OCI-LY1 (cell line): ENCODE data around the gene CAB39L.

Experiments
- H2AFZ ChIP-seq: fragments of 200-600 bp; sonication (generic), shearing (Covaris generic); 2 replicates; pipeline ENCODE4 v1.6.0; 2014; ENCODE audit warnings: antibody characterized with exemption, mild to moderate bottlenecking, low read length
- H3F3A ChIP-seq: fragments of 200-600 bp; sonication (generic), shearing (Covaris generic); 2 replicates; pipeline ENCODE4 v1.6.0; 2014; ENCODE audit warnings: mild to moderate bottlenecking, antibody characterized with exemption, low read length, moderate library complexity; ENCODE audit not compliant: insufficient read depth
- H3K27ac ChIP-seq: fragments of 200-600 bp; sonication (generic); 2 replicates; pipeline ENCODE4 v1.5.1; 2014; ENCODE audit warnings: low read length, mixed run types, mild to moderate bottlenecking, low read depth; ENCODE audit not compliant: poor library complexity, severe bottlenecking
- H3K27me3 ChIP-seq: fragments of 200-600 bp; sonication (generic); 2 replicates; pipeline ENCODE4 v1.6.0; 2014; ENCODE audit warnings: antibody characterized with exemption, mild to moderate bottlenecking, low read length, moderate library complexity; ENCODE audit not compliant: insufficient read depth
- H3K36me3 ChIP-seq: fragments of 200-600 bp; sonication (generic); 2 replicates; pipeline ENCODE4 v1.6.1; 2014; ENCODE audit warnings: mild to moderate bottlenecking, antibody characterized with exemption, low read length, moderate library complexity, mixed read lengths; ENCODE audit not compliant: insufficient read depth
- H3K4me1 ChIP-seq: fragments of 200-600 bp; sonication (generic); 2 replicates; pipeline ENCODE4 v1.5.1; 2014; ENCODE audit warnings: mild to moderate bottlenecking, low read length, moderate library complexity; ENCODE audit not compliant: insufficient read depth, severe bottlenecking
- H3K4me2 ChIP-seq: fragments of 200-600 bp; sonication (generic), shearing (Covaris generic); 2 replicates; pipeline ENCODE4 v1.6.1; 2014; ENCODE audit warnings: low read length
- H3K4me3 ChIP-seq: fragments of 200-600 bp; sonication (generic); 2 replicates; pipeline ENCODE4 v1.5.1; 2014; ENCODE audit warnings: low read length, low read depth, mild to moderate bottlenecking, mixed read lengths; ENCODE audit not compliant: poor library complexity, severe bottlenecking
- H3K79me2 ChIP-seq: fragments of 200-600 bp; shearing (Covaris generic); 2 replicates; pipeline ENCODE4 v1.6.1; 2016; ENCODE audit warnings: mixed run types, low read length, mixed read lengths; ENCODE audit not compliant: insufficient read depth
- H3K9ac ChIP-seq: fragments of 200-600 bp; sonication (generic), shearing (Covaris generic); 2 replicates; pipeline ENCODE4 v1.6.1; 2014; ENCODE audit warnings: mild to moderate bottlenecking, low read length, mixed read lengths
- H3K9me2 ChIP-seq: fragments of 200-600 bp; sonication (generic), shearing (Covaris generic); 2 replicates; pipeline ENCODE4 v1.6.1; 2014; ENCODE audit warnings: low read depth, mild to moderate bottlenecking, low read length, mixed read lengths
- H3K9me3 ChIP-seq: fragments of 200-600 bp; shearing (Covaris generic); 2 replicates; pipeline ENCODE4 v1.6.1; 2014; ENCODE audit warnings: low read length, mixed read lengths
- H4K20me1 ChIP-seq: fragments of 200-600 bp; sonication (generic), shearing (Covaris generic); 2 replicates; pipeline ENCODE4 v1.6.0; 2016; ENCODE audit warnings: mild to moderate bottlenecking, low read length; ENCODE audit not compliant: insufficient read depth
- EZH2 ChIP-seq: fragments of 200-600 bp; sonication (generic), shearing (Covaris generic); IDR thresholded peaks from 2 replicates; pipeline ENCODE4 v1.8.0; 2017; ENCODE audit warnings: borderline replicate concordance, mixed run types, mild to moderate bottlenecking, antibody characterized with exemption, low read length, moderate library complexity, mixed read lengths
- TF ChIP-seq, protein P1 (sequence below): fragments of 200-600 bp; sonication (generic), shearing (Covaris generic); IDR thresholded peaks from 2 replicates; pipeline ENCODE4 v1.5.1; 2017; ENCODE audit warnings: mild to moderate bottlenecking, antibody characterized with exemption, low read length, moderate library complexity, mixed read lengths

CAB39L gene

DNA sequence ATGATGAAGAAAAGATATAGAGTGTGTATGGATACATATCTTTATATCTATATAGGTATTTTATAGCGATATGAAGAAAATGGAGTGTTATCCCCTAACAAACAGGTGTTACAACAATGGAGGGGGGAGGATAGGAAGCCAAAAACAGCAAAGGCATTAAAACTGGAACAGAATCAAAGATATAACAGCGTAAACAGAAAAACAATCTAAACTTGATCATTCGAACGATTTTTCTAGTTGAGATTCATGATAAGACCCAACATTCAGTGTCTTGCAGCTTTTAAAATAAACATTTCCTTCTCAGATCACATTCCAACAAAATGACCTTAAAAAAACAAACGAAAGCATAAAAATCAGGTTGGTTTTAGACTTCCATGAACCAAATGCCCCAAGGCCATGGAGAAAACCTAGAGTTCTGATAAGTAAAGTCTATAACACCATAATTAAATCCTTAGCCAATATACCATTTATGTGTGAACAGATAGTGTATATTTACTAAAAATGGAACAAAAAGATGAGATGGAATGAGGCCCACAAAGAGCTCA is 55.7 kb downstream of the CAB39L start:
- H3K9me3 ChIP-seq = 0 out of 2 replicates have a peak, but pooled peaks cover 4% of the 10 kb centered on the region
- H3K79me2 ChIP-seq = peaks cover 31% of the 10 kb centered on the region
- H3K9ac ChIP-seq = no peak overlapping the region
- H4K20me1 ChIP-seq = no peaks in the 10 kb centered on the region
- no peak for TF ChIP-seq EZH2
- TF ChIP-seq, protein P1, sequence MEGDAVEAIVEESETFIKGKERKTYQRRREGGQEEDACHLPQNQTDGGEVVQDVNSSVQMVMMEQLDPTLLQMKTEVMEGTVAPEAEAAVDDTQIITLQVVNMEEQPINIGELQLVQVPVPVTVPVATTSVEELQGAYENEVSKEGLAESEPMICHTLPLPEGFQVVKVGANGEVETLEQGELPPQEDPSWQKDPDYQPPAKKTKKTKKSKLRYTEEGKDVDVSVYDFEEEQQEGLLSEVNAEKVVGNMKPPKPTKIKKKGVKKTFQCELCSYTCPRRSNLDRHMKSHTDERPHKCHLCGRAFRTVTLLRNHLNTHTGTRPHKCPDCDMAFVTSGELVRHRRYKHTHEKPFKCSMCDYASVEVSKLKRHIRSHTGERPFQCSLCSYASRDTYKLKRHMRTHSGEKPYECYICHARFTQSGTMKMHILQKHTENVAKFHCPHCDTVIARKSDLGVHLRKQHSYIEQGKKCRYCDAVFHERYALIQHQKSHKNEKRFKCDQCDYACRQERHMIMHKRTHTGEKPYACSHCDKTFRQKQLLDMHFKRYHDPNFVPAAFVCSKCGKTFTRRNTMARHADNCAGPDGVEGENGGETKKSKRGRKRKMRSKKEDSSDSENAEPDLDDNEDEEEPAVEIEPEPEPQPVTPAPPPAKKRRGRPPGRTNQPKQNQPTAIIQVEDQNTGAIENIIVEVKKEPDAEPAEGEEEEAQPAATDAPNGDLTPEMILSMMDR = no peak
- H3K4me1 ChIP-seq = no peaks in the 10 kb centered on the region
- H2AFZ ChIP-seq = no peak overlapping the region
- H3K36me3 ChIP-seq = peaks cover 58% of the 10 kb centered on the region
- H3K9me2 ChIP-seq = no peaks in the 10 kb centered on the region
- H3K27me3 ChIP-seq = no peaks in the 10 kb centered on the region
- H3K4me2 ChIP-seq = no peak overlapping the region
- H3F3A ChIP-seq = no peaks in the 10 kb centered on the region
- no peak overlapping the region for H3K4me3 ChIP-seq
- no peak overlapping the region for H3K27ac ChIP-seq

DNA sequence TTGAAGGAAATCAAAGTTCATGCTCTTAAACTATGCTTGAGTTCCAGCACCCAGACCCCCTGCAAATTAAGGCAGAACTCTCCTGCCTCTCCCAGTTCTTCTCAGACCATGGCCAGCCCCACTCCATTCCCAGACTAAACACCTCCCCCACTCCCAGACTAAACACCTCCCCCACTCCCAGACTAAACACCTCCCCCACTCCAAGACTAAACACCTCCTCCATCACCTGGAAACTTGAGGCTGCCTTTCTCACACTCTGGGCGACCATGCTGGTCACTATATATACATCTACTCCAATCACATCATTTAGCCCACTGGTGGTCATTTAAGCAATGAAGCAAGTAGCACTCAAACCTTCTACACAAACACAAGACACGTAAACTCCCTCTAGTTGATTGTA is 57.2 kb downstream of the CAB39L start:
- no peaks in the 10 kb centered on the region for H3K9me2 ChIP-seq
- no peaks in the 10 kb centered on the region for H3K27me3 ChIP-seq
- H3K4me2 ChIP-seq = no peak overlapping the region
- no peak overlapping the region for H3K4me3 ChIP-seq
- no peak overlapping the region for H3K9ac ChIP-seq
- TF ChIP-seq, protein P1 = no peak
- no peak for TF ChIP-seq EZH2
- H3F3A ChIP-seq = no peaks in the 10 kb centered on the region; the same call in 1 of the 2 replicates
- peaks cover 58% of the 10 kb centered on the region for H3K36me3 ChIP-seq
- 0 out of 2 replicates have a peak, but pooled peaks cover 4% of the 10 kb centered on the region for H3K9me3 ChIP-seq
- H2AFZ ChIP-seq = no peak overlapping the region
- H4K20me1 ChIP-seq = no peaks in the 10 kb centered on the region
- H3K27ac ChIP-seq = no peak overlapping the region
- peaks cover 24% of the 10 kb centered on the region for H3K79me2 ChIP-seq
- H3K4me1 ChIP-seq = no peaks in the 10 kb centered on the region

DNA sequence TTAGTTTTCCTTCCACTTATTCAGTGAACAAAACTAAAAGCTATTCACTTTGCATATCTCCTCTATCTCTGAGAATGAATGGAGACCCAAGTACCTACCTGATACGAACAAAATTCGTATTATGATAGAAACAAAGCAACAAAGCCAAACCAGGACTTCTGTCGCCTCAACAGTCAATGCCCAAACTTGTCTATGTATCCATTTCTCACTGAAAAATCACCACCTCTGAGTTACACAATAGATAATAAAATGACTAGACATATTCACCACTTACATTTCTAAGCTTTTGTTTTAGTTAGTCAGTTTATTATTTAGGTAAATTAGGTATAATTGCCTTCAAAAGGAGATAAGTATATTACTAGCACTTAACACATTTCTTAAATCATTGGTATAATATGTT is 67.7 kb downstream of the CAB39L start:
- Histone ChIP-seq H3K79me2 (no peaks in the 10 kb centered on the region), H3K4me1 (peaks cover 59% of the 10 kb centered on the region), H4K20me1 (no peaks in the 10 kb centered on the region), H3K27ac (peak overlapping the region; percentile 97), H3K9me2 (no peaks in the 10 kb centered on the region), H3K9me3 (no peaks in the 10 kb centered on the region), H3K36me3 (peaks cover 27% of the 10 kb centered on the region), H3K4me3 (no peak overlapping the region), H2AFZ (no peak overlapping the region), H3F3A (peaks cover 4% of the 10 kb centered on the region; the same call in 1 of the 2 replicates), H3K4me2 (no peak overlapping the region), H3K27me3 (no peaks in the 10 kb centered on the region), H3K9ac (no peak overlapping the region)
- TF ChIP-seq, protein P1 = no peak
- TF ChIP-seq EZH2 = no peak
